KMS-11 (cell line): ENCODE results near the gene RIC8B.

Experiments
- H2AFZ ChIP-seq: fragments of 200-600 bp; sonication (generic); 2 replicates; pipeline ENCODE4 v1.6.1; 2016; ENCODE audit warnings: antibody characterized with exemption, mixed run types, low read depth
- H3K27ac ChIP-seq: fragments of 200-600 bp; sonication (generic); 2 replicates; pipeline ENCODE4 v1.6.1; 2016; ENCODE audit warnings: mild to moderate bottlenecking, mixed run types
- H3K27me3 ChIP-seq: fragments of 200-600 bp; sonication (generic); 2 replicates; pipeline ENCODE4 v1.6.1; 2017; ENCODE audit warnings: mild to moderate bottlenecking, low read depth, mixed run types, moderate library complexity; ENCODE audit not compliant: insufficient read depth
- H3K36me3 ChIP-seq: fragments of 200-600 bp; sonication (generic); 2 replicates; pipeline ENCODE4 v1.6.1; 2017; ENCODE audit warnings: mild to moderate bottlenecking, mixed run types; ENCODE audit not compliant: insufficient read depth
- H3K4me1 ChIP-seq: fragments of 200-600 bp; sonication (generic); 2 replicates; pipeline ENCODE4 v1.6.1; 2016; ENCODE audit warnings: mild to moderate bottlenecking, low read depth, mixed run types; ENCODE audit not compliant: poor library complexity, severe bottlenecking
- H3K4me2 ChIP-seq: fragments of 200-600 bp; sonication (generic); 2 replicates; pipeline ENCODE4 v1.7.0; 2016; ENCODE audit warnings: mild to moderate bottlenecking, mixed run types
- H3K4me3 ChIP-seq: fragments of 200-600 bp; sonication (generic); IDR thresholded peaks from 2 replicates; pipeline ENCODE4 v1.6.1; 2017; ENCODE audit warnings: low read depth, low read length, mixed read lengths; ENCODE audit not compliant: insufficient read depth
- H3K79me2 ChIP-seq: fragments of 200-600 bp; sonication (generic); 2 replicates; pipeline ENCODE4 v1.6.1; 2016; ENCODE audit warnings: low read depth, mixed run types; ENCODE audit not compliant: insufficient read depth
- H3K9ac ChIP-seq: fragments of 200-600 bp; sonication (generic); 2 replicates; pipeline ENCODE4 v1.6.1; 2016; ENCODE audit warnings: mild to moderate bottlenecking, mixed run types
- H4K20me1 ChIP-seq: fragments of 200-600 bp; sonication (generic); 2 replicates; pipeline ENCODE4 v1.6.1; 2016; ENCODE audit warnings: mild to moderate bottlenecking, mixed run types; ENCODE audit not compliant: insufficient read depth
- TF ChIP-seq, protein P1 (sequence below): fragments of 200-600 bp; sonication (generic); conservative IDR thresholded peaks from 2 replicates; pipeline ENCODE4 v1.6.1; 2017; ENCODE audit warnings: low read depth, mild to moderate bottlenecking, antibody characterized with exemption, low read length, moderate library complexity, mixed read lengths

Gene RIC8B

DNA sequence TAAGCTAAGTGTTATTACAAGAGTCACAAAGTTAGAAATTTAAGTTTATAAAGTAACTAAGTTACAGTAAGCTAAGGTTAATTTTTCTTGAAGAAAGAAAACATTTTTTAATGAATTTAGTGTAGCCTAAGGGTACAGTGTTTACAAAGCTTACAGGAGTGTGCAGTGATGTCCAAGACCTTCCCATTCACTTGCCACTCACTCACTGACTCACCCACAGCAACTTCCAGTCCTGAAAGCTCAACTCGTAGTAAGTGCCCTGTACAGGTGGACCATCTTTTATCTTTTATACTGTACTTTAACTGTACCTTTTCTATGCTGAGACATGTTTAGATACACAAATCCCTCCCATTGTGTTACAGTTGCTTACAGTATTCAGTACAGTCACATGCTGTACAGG lies 120.3 kb downstream of the RIC8B start:
- H3K36me3 ChIP-seq, result no peaks in the 10 kb centered on the region
- H3K4me2 ChIP-seq, result no peak overlapping the region
- H3K4me1 ChIP-seq, result no peaks in the 10 kb centered on the region
- no peaks in the 10 kb centered on the region for H4K20me1 ChIP-seq
- H3K4me3 ChIP-seq, result no peak overlapping the region
- TF ChIP-seq, protein P1, sequence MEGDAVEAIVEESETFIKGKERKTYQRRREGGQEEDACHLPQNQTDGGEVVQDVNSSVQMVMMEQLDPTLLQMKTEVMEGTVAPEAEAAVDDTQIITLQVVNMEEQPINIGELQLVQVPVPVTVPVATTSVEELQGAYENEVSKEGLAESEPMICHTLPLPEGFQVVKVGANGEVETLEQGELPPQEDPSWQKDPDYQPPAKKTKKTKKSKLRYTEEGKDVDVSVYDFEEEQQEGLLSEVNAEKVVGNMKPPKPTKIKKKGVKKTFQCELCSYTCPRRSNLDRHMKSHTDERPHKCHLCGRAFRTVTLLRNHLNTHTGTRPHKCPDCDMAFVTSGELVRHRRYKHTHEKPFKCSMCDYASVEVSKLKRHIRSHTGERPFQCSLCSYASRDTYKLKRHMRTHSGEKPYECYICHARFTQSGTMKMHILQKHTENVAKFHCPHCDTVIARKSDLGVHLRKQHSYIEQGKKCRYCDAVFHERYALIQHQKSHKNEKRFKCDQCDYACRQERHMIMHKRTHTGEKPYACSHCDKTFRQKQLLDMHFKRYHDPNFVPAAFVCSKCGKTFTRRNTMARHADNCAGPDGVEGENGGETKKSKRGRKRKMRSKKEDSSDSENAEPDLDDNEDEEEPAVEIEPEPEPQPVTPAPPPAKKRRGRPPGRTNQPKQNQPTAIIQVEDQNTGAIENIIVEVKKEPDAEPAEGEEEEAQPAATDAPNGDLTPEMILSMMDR, result no peak
- H2AFZ ChIP-seq, result no peak overlapping the region
- no peak overlapping the region for H3K9ac ChIP-seq
- H3K27ac ChIP-seq, result no peak overlapping the region
- no peaks in the 10 kb centered on the region for H3K79me2 ChIP-seq
- no peaks in the 10 kb centered on the region for H3K27me3 ChIP-seq

DNA sequence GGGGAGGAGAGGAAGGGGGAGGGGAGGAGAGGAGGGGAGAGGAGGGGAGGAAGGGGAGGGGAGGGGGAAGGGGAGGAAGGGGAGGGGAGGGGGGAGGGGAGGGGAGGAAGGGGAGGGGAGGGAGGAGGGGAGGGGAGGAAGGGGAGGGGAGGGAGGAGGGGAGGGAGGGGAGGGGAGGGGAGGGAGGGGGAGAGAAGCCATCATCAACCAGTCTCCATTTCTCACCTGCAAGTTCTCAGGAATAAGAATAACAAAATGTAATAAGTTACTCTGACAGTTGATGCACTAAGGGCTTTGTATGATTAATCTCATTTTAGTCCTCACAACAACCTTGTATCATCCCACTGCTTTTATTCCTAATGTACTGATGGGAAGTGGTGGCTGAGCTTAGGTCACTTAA lies 122.1 kb downstream of the RIC8B start:
- no peak overlapping the region for H3K9ac ChIP-seq
- no peaks in the 10 kb centered on the region for H3K79me2 ChIP-seq
- no peak overlapping the region for H3K27ac ChIP-seq
- no peak overlapping the region for H3K4me2 ChIP-seq
- no peaks in the 10 kb centered on the region for H4K20me1 ChIP-seq
- H3K4me1 ChIP-seq, result no peaks in the 10 kb centered on the region
- H3K4me3 ChIP-seq, result no peak overlapping the region
- TF ChIP-seq, protein P1, result no peak
- no peak overlapping the region for H2AFZ ChIP-seq
- H3K36me3 ChIP-seq, result no peaks in the 10 kb centered on the region
- no peaks in the 10 kb centered on the region for H3K27me3 ChIP-seq

GRCh38 chr12:106897082-106897481 lies 122.6 kb downstream of the RIC8B start:
- Histone ChIP-seq H3K4me2 (no peak overlapping the region), H4K20me1 (no peaks in the 10 kb centered on the region), H3K79me2 (no peaks in the 10 kb centered on the region), H3K27ac (no peak overlapping the region), H3K36me3 (no peaks in the 10 kb centered on the region), H3K27me3 (no peaks in the 10 kb centered on the region), H3K4me1 (no peaks in the 10 kb centered on the region), H2AFZ (no peak overlapping the region), H3K9ac (no peak overlapping the region), H3K4me3 (no peak overlapping the region)
- TF ChIP-seq, protein P1, result no peak

GRCh38 chr12:106897981-106898901 lies 123.8 kb downstream of the RIC8B start:
- no peak overlapping the region for H3K4me2 ChIP-seq
- TF ChIP-seq, protein P1, result no peak
- H3K27me3 ChIP-seq, result no peaks in the 10 kb centered on the region
- H3K4me1 ChIP-seq, result no peaks in the 10 kb centered on the region
- H2AFZ ChIP-seq, result no peak overlapping the region
- no peak overlapping the region for H3K4me3 ChIP-seq
- no peaks in the 10 kb centered on the region for H3K36me3 ChIP-seq
- H3K9ac ChIP-seq, result no peak overlapping the region
- no peak overlapping the region for H3K27ac ChIP-seq
- H4K20me1 ChIP-seq, result no peaks in the 10 kb centered on the region
- H3K79me2 ChIP-seq, result no peaks in the 10 kb centered on the region
